Fibroblast of lung (primary cell): Measurements from ENCODE around the gene AGRN. TPM values are rescaled to one million over a fixed set of nuclear protein-coding genes. Genes with fewer than 3 reads are reported as not detected.

Source experiments
- DNase-seq, 2 donors: peaks; one replicate each; pipeline versions ENCODE4 v3.0.0 to v3.0.0-alpha.2; 2010; ENCODE audit warnings: low read depth in 2 of 2
- H2AFZ ChIP-seq: 2 replicates; pipeline ENCODE4 v1.5.1; 2012; ENCODE audit warnings: low read length, control low read depth, inconsistent platforms
- H3K27ac ChIP-seq: 2 replicates; pipeline ENCODE4 v1.5.1; 2011; ENCODE audit warnings: low read length, control low read depth; ENCODE audit not compliant: insufficient read depth
- H3K27me3 ChIP-seq: 2 replicates; pipeline ENCODE4 v1.5.1; 2011; ENCODE audit warnings: mild to moderate bottlenecking, low read length; ENCODE audit not compliant: control insufficient read depth, insufficient read depth
- H3K36me3 ChIP-seq: 2 replicates; pipeline ENCODE4 v1.5.1; 2011; ENCODE audit warnings: low read length; ENCODE audit not compliant: control insufficient read depth, insufficient read depth
- H3K4me1 ChIP-seq: 2 replicates; pipeline ENCODE4 v1.5.1; 2011; ENCODE audit warnings: low read length; ENCODE audit not compliant: control insufficient read depth, insufficient read depth; ENCODE audit errors: extremely low read depth
- H3K4me2 ChIP-seq: 2 replicates; pipeline ENCODE4 v1.5.1; 2011; ENCODE audit warnings: low read length, control low read depth; ENCODE audit not compliant: insufficient read depth; ENCODE audit errors: extremely low read depth
- H3K4me3 ChIP-seq, 4 experiments: fragments of 200-600 bp in 1 of 4; sonication (generic) in 1 of 4; replicated peaks in 1 of 4; 2 replicates each; pipeline ENCODE4 v1.5.1; 2011 to 2016; ENCODE audit warnings: low read length in 4 of 4, low read depth in 3 of 4, mild to moderate bottlenecking in 3 of 4, control low read depth in 2 of 4, inconsistent platforms in 1 of 4, mixed read lengths in 1 of 4; ENCODE audit not compliant: insufficient read depth in 1 of 4; ENCODE audit errors: control extremely low read depth in 1 of 4
- H3K79me2 ChIP-seq: 2 replicates; pipeline ENCODE4 v1.5.1; 2012; ENCODE audit warnings: mild to moderate bottlenecking, low read length, inconsistent platforms; ENCODE audit not compliant: control insufficient read depth, insufficient read depth
- H3K9ac ChIP-seq: 2 replicates; pipeline ENCODE4 v1.5.1; 2011; ENCODE audit warnings: mild to moderate bottlenecking, low read length, control low read depth; ENCODE audit not compliant: insufficient read depth
- H3K9me3 ChIP-seq: 2 replicates; pipeline ENCODE4 v1.5.1; 2012; ENCODE audit warnings: low read depth, low read length; ENCODE audit not compliant: control insufficient read depth, insufficient read depth
- H4K20me1 ChIP-seq: 2 replicates; pipeline ENCODE4 v1.5.1; 2011; ENCODE audit warnings: low read length; ENCODE audit not compliant: control insufficient read depth, insufficient read depth; ENCODE audit errors: extremely low read depth
- EZH2 ChIP-seq: IDR thresholded peaks from 2 replicates; pipeline ENCODE4 v1.5.1; 2012; ENCODE audit warnings: low read length, control low read depth, mild to moderate bottlenecking; ENCODE audit errors: missing control alignments
- polyA plus RNA-seq, 2 donors: library from polyadenylated mRNA; depleted of rRNA in 1 of 2; stranded (reverse) in 1 of 2; unstranded in 1 of 2; fragments of >200 nt; gene quantifications; 2 replicates each; pipeline ENCODE4 v1.2.1, GENCODE V29; 2011 to 2012; ENCODE audit warnings: missing spikeins in 1 of 2
- total RNA-seq: library from RNA; depleted of rRNA; stranded (reverse); fragments of >200 nt; gene quantifications from 2 replicates; pipeline ENCODE4 v1.2.1, GENCODE V29; 2014
- TF ChIP-seq, protein P1 (sequence below), 2 donors: IDR thresholded peaks in 1 of 2; conservative IDR thresholded peaks in 1 of 2; 1 replicate in 1 of 2; 2 replicates in 1 of 2; pipeline ENCODE4 v1.5.1; 2011 to 2012; ENCODE audit warnings: low read length in 2 of 2, control low read depth in 1 of 2, inconsistent platforms in 1 of 2, low read depth in 1 of 2, mild to moderate bottlenecking in 1 of 2

AGRN gene
- total and polyA plus RNA-seq, 2 donors (not counting 1 experiment from before 2014, with no cell fraction given) = 20.7 to 50.9 TPM

DNA sequence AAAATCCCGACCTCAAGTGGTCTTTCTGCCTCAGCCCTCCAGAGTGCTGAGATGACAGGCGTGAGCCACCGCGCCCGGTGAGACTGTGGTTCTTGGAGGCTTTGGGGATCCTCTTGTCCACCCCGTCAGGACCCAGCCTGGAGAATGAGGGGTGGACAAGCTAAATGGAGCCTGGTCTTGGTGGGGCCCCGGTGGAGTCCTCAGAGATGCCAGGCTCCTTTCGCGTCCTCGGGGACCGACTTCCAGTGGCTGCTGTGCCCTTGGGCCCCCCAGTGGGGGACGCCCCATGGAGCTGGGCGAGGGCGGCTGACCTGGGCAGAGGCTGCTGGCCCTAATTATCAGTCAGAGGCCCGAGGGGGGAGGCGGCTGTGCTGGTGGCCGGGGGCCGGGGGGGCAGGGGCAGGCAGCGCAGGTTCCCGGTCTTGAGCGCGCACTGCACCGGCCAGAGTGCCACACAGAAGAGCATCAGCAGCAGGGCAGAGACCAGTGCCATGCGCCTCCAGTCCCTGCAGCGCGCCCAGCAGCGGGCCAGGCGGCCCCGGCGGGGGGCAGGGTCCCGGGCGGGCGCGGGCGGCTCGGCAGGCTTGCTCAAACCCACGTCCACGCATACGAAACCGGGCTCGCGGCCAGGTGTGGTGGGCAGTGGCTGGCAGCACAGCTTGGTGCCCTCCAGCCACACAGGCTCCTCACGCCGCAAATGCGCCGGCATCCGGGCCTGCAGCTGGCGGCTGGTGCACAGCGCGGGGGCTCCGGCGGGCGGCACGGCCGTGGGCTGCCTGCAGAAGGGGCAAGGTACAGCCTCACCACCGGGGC lies 51.8 kb downstream of the AGRN start:
- Histone ChIP-seq H3K36me3 (no peaks in the 10 kb centered on the region), H3K9me3 (no peaks in the 10 kb centered on the region), H4K20me1 (no peaks in the 10 kb centered on the region), H3K27ac (no peak overlapping the region), H3K4me2 (no peak overlapping the region), H3K4me1 (no peaks in the 10 kb centered on the region), H3K4me3 (no peak overlapping the region), H3K79me2 (no peaks in the 10 kb centered on the region), H3K9ac (no peak overlapping the region), H2AFZ (no peak overlapping the region), H3K27me3 (peaks cover 3% of the 10 kb centered on the region)
- no peak for DNase-seq
- TF ChIP-seq EZH2 = no peak
- TF ChIP-seq, protein P1, sequence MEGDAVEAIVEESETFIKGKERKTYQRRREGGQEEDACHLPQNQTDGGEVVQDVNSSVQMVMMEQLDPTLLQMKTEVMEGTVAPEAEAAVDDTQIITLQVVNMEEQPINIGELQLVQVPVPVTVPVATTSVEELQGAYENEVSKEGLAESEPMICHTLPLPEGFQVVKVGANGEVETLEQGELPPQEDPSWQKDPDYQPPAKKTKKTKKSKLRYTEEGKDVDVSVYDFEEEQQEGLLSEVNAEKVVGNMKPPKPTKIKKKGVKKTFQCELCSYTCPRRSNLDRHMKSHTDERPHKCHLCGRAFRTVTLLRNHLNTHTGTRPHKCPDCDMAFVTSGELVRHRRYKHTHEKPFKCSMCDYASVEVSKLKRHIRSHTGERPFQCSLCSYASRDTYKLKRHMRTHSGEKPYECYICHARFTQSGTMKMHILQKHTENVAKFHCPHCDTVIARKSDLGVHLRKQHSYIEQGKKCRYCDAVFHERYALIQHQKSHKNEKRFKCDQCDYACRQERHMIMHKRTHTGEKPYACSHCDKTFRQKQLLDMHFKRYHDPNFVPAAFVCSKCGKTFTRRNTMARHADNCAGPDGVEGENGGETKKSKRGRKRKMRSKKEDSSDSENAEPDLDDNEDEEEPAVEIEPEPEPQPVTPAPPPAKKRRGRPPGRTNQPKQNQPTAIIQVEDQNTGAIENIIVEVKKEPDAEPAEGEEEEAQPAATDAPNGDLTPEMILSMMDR (conservative IDR thresholded peaks at IDR 0.05 in 1 of 2, IDR thresholded peaks at IDR 0.05 in 1 of 2; ENCODE audit: low read depth in 1 of 2, low read length in 2 of 2) = no peak

GRCh38 chr1:1072299-1072848 lies 52.5 kb downstream of the AGRN start:
- TF ChIP-seq, protein P1 (conservative IDR thresholded peaks at IDR 0.05 in 1 of 2, IDR thresholded peaks at IDR 0.05 in 1 of 2; ENCODE audit: low read depth in 1 of 2, low read length in 2 of 2) = no peak
- TF ChIP-seq EZH2 = no peak
- no peak overlapping the region for H3K4me2 ChIP-seq
- peaks cover 3% of the 10 kb centered on the region for H3K27me3 ChIP-seq
- no peaks in the 10 kb centered on the region for H3K9me3 ChIP-seq
- H3K36me3 ChIP-seq = no peaks in the 10 kb centered on the region
- no peak overlapping the region for H2AFZ ChIP-seq
- H3K4me3 ChIP-seq = no peak overlapping the region
- no peaks in the 10 kb centered on the region for H3K79me2 ChIP-seq
- no peaks in the 10 kb centered on the region for H3K4me1 ChIP-seq
- no peak overlapping the region for H3K27ac ChIP-seq
- no peaks in the 10 kb centered on the region for H4K20me1 ChIP-seq
- no peak overlapping the region for H3K9ac ChIP-seq
- no peak for DNase-seq

GRCh38 chr1:1072849-1073742 lies 53.2 kb downstream of the AGRN start:
- Histone ChIP-seq H3K9ac (no peak overlapping the region), H4K20me1 (no peaks in the 10 kb centered on the region), H3K27me3 (peaks cover 3% of the 10 kb centered on the region), H3K27ac (no peak overlapping the region), H3K36me3 (no peaks in the 10 kb centered on the region), H3K9me3 (no peaks in the 10 kb centered on the region), H2AFZ (no peak overlapping the region), H3K4me2 (no peak overlapping the region), H3K79me2 (no peaks in the 10 kb centered on the region), H3K4me1 (no peaks in the 10 kb centered on the region), H3K4me3 (no peak overlapping the region)
- TF ChIP-seq, protein P1 (conservative IDR thresholded peaks at IDR 0.05 in 1 of 2, IDR thresholded peaks at IDR 0.05 in 1 of 2; ENCODE audit: low read depth in 1 of 2, low read length in 2 of 2) = no peak
- TF ChIP-seq EZH2 = no peak
- DNase-seq = no peak
